Esophagus muscularis mucosa (tissue), 2 donors: Measurements from ENCODE around the gene CPEB3.

Source experiments
- EP300 ChIP-seq: sonication (generic); formaldehyde crosslinking; IDR thresholded peaks from one replicate; pipeline ENCODE4 v1.6.1; 2017; ENCODE audit warnings: antibody characterized with exemption
- POLR2A ChIP-seq: fragments of 450-650 bp; IDR thresholded peaks from one replicate; pipeline ENCODE4 v1.6.1; 2017; ENCODE audit warnings: antibody characterized with exemption, moderate library complexity, mild to moderate bottlenecking, low read depth

DNA sequence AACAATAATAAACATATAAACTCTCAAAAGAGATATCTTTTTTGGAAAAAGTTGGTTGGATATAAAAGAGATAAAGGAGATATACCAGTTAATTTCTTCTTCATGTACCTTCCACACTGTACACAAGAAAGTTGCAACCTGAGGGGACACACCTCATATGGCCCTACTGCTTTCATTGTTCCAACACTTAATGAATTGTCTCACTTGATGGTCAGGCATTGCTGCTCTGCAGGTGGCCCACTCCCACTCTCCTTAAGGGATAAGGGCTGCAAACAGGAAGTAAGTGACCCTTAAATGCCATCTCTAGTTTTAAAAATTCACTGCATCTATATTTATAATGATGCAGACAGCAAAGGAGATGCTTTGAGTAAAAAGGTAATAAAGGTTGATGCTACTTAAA is 215.0 kb downstream of the CPEB3 start:
- TF ChIP-seq EP300 (no peak), POLR2A (no peak)
